Measurements from ENCODE around the gene UPF1.

DNA sequence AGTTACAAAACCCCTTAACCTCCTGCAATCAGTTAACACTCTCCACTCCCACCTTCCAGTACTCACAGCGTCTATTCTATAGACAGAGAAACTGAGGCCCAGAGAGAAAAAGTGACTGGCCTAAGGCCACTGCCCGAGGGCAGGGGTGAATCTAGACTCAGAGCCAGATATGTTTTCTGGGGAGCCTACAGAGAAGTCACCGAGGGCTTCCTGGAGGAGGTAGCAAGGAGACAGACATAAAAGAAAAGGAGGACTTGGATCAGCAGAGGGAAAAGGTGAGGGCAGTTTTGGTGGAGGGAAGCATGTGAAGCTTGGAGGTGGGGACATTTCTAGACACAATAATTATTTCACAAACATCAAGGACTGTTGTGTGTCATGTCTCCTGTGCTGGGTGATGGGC, 39.1 kb upstream of the UPF1 start:
- no peak for TF ChIP-seq ZNF19 (tag by site-specific recombination; IDR thresholded peaks at IDR 0.05; ENCODE audit: low read depth)
- TF ChIP-seq, protein P1, sequence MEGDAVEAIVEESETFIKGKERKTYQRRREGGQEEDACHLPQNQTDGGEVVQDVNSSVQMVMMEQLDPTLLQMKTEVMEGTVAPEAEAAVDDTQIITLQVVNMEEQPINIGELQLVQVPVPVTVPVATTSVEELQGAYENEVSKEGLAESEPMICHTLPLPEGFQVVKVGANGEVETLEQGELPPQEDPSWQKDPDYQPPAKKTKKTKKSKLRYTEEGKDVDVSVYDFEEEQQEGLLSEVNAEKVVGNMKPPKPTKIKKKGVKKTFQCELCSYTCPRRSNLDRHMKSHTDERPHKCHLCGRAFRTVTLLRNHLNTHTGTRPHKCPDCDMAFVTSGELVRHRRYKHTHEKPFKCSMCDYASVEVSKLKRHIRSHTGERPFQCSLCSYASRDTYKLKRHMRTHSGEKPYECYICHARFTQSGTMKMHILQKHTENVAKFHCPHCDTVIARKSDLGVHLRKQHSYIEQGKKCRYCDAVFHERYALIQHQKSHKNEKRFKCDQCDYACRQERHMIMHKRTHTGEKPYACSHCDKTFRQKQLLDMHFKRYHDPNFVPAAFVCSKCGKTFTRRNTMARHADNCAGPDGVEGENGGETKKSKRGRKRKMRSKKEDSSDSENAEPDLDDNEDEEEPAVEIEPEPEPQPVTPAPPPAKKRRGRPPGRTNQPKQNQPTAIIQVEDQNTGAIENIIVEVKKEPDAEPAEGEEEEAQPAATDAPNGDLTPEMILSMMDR (tag by site-specific recombination; IDR thresholded peaks at IDR 0.05) = no peak
- no peak for TF ChIP-seq SALL2 (tag by site-specific recombination; IDR thresholded peaks at IDR 0.05; ENCODE audit: borderline replicate concordance)
- TF ChIP-seq ZSCAN30 (tag by site-specific recombination; IDR thresholded peaks at IDR 0.05) = no peak
- TF ChIP-seq ZBTB7A (tag by site-specific recombination; IDR thresholded peaks at IDR 0.05; ENCODE audit: low read depth) = no peak
- no peak for TF ChIP-seq ZNF274 (IDR thresholded peaks at IDR 0.05; ENCODE audit: low read length)
- no peak for TF ChIP-seq ZNF274 (tag by site-specific recombination; IDR thresholded peaks at IDR 0.05; ENCODE audit: borderline replicate concordance)
- TF ChIP-seq ZNF639 (tag by site-specific recombination; IDR thresholded peaks at IDR 0.05) = no peak

All from HEK293 (cell line).